GM12878 (cell line): ENCODE measurements around the gene MAPK9. TPM values are rescaled to one million over a fixed set of nuclear protein-coding genes. Genes with fewer than 3 reads are reported as not detected.

ENCODE experiments used
- ATAC-seq: fragments of 200-7000 bp; cut with Tn5 transposase; 3 replicates; pipeline ENCODE4 v1.9.1; 2020; ENCODE audit warnings: mild to moderate bottlenecking, moderate library complexity
- BruUV-seq: library from RNA; stranded (reverse); fragments of 400-500 nt; replicated peaks from 2 replicates; lab custom pipeline; 2021; lab: Mats Ljungman, UMichigan
- CTCF ChIA-PET: fragments of 300-600 bp; sonication (Branson Sonifier 250); formaldehyde crosslinking; extraction: SDS; loops from one replicate; lab custom pipeline; 2021; ENCODE audit warnings: inconsistent platforms; lab: Yijun Ruan, JAX
- POLR2A ChIA-PET: fragments of 350-600 bp; formaldehyde crosslinking; extraction: SDS; loops from one replicate; lab custom pipeline; 2021; ENCODE audit warnings: inconsistent platforms; lab: Charles Lee
- RAD21 ChIA-PET: fragments of 300-600 bp; sonication (Branson Sonifier 250); formaldehyde crosslinking; loops from one replicate; lab custom pipeline; 2023; ENCODE audit warnings: antibody characterized with exemption; ENCODE audit not compliant: unreplicated experiment; lab: Charles Lee
- SMC1A ChIA-PET: fragments of 300-600 bp; sonication (Branson Sonifier 250); formaldehyde crosslinking; loops from one replicate; lab custom pipeline; 2023; ENCODE audit not compliant: unreplicated experiment, uncharacterized antibody; lab: Charles Lee
- DNase-seq: peaks from one replicate; pipeline ENCODE4 v3.0.0-alpha.2; 2011; ENCODE audit warnings: low read depth, low spot score
- FAIRE-seq: peaks from 3 replicates; lab custom pipeline; 2011; peaks lifted over from hg19 to GRCh38; lab: Jason Lieb, UNC
- H2AFZ ChIP-seq: 2 replicates; pipeline ENCODE4 v1.6.0; 2011; ENCODE audit warnings: low read depth, low read length, control low read depth; ENCODE audit not compliant: control insufficient read depth
- H3K27ac ChIP-seq: 2 replicates; pipeline ENCODE4 v1.5.1; 2011; ENCODE audit warnings: control low read depth; ENCODE audit not compliant: control insufficient read depth, insufficient read depth
- H3K27me3 ChIP-seq, 2 experiments: replicated peaks in 1 of 2; 2 replicates each; pipeline versions ENCODE4 v1.6.0 to v1.6.1; 2011; ENCODE audit warnings: low read length in 1 of 2; ENCODE audit not compliant: control insufficient read depth in 2 of 2, insufficient read depth in 2 of 2
- H3K36me3 ChIP-seq, 2 experiments: 2 replicates each; pipeline ENCODE4 v1.5.1; 2011; ENCODE audit warnings: low read length in 1 of 2; ENCODE audit not compliant: control insufficient read depth in 2 of 2, insufficient read depth in 2 of 2
- H3K4me1 ChIP-seq: 2 replicates; pipeline ENCODE4 v1.6.1; 2011; ENCODE audit warnings: mild to moderate bottlenecking, low read length, moderate library complexity, mixed read lengths; ENCODE audit not compliant: control insufficient read depth, insufficient read depth
- H3K4me2 ChIP-seq: 2 replicates; pipeline ENCODE4 v1.6.0; 2011; ENCODE audit warnings: control low read depth; ENCODE audit not compliant: control insufficient read depth, insufficient read depth
- H3K4me3 ChIP-seq: fragments of 200-600 bp; sonication (generic); 2 replicates; pipeline ENCODE4 v1.5.1; 2016
- H3K79me2 ChIP-seq: 2 replicates; pipeline ENCODE4 v1.6.0; 2011; ENCODE audit warnings: low read length; ENCODE audit not compliant: control insufficient read depth, insufficient read depth
- H3K9ac ChIP-seq: 2 replicates; pipeline ENCODE4 v1.8.0; 2011; ENCODE audit warnings: low read length, control low read depth, mixed read lengths; ENCODE audit not compliant: control insufficient read depth, insufficient read depth
- H3K9me3 ChIP-seq: replicated peaks from 3 replicates; pipeline ENCODE4 v1.5.1; 2011; ENCODE audit warnings: mild to moderate bottlenecking, low read length; ENCODE audit not compliant: control insufficient read depth, insufficient read depth
- H4K20me1 ChIP-seq: 2 replicates; pipeline ENCODE4 v1.6.0; 2011; ENCODE audit not compliant: control insufficient read depth, insufficient read depth
- ASH2L ChIP-seq: fragments of 300-600, 200-600 bp; sonication (generic); IDR thresholded peaks from 2 replicates; pipeline ENCODE4 v1.6.1; 2017; ENCODE audit warnings: low read depth, mild to moderate bottlenecking, borderline replicate concordance
- ATF3 ChIP-seq: IDR thresholded peaks from 2 replicates; pipeline ENCODE4 v1.6.1; 2011; ENCODE audit warnings: low read depth, mild to moderate bottlenecking, low read length, moderate library complexity, borderline replicate concordance; ENCODE audit errors: extremely low read depth
- BACH1 ChIP-seq: fragments of 450-650 bp; IDR thresholded peaks from 2 replicates; pipeline ENCODE4 v1.6.1; 2017; ENCODE audit warnings: mild to moderate bottlenecking, borderline replicate concordance
- CUX1 ChIP-seq: IDR thresholded peaks from 2 replicates; pipeline ENCODE4 v1.6.1; 2012; ENCODE audit warnings: improper control_type of control experiment, low read depth, low read length; ENCODE audit not compliant: insufficient replicate concordance
- RAD21 ChIP-seq: IDR thresholded peaks from 2 replicates; pipeline ENCODE4 v1.6.1; 2011; ENCODE audit warnings: mild to moderate bottlenecking, low read depth, low read length, moderate library complexity; ENCODE audit not compliant: insufficient read depth
- RFX5 ChIP-seq: IDR thresholded peaks from 2 replicates; pipeline ENCODE4 v1.6.1; 2011; ENCODE audit warnings: low read depth, low read length, improper control_type of control experiment
- SKIL ChIP-seq: fragments of 450-650 bp; IDR thresholded peaks from 2 replicates; pipeline ENCODE4 v1.6.1; 2017; ENCODE audit warnings: mild to moderate bottlenecking, low read depth, inconsistent platforms; ENCODE audit not compliant: poor library complexity, severe bottlenecking
- SMAD1 ChIP-seq: fragments of 450-650 bp; IDR thresholded peaks from 2 replicates; pipeline ENCODE4 v1.6.1; 2018; ENCODE audit warnings: mild to moderate bottlenecking, low read depth; ENCODE audit not compliant: partially characterized antibody
- SMAD5 ChIP-seq: IDR thresholded peaks from 2 replicates; pipeline ENCODE4 v1.6.1; 2016; ENCODE audit warnings: antibody characterized with exemption, low read depth
- SMC3 ChIP-seq: IDR thresholded peaks from 2 replicates; pipeline ENCODE4 v1.6.1; 2011; ENCODE audit warnings: low read length, improper control_type of control experiment, borderline replicate concordance
- SRF ChIP-seq, 2 experiments: IDR thresholded peaks; 2 replicates each; pipeline ENCODE4 v1.6.1; 2011; ENCODE audit warnings: low read depth in 2 of 2, low read length in 2 of 2, mild to moderate bottlenecking in 1 of 2, moderate library complexity in 1 of 2
- SUZ12 ChIP-seq: fragments of 200-600 bp; sonication (generic); IDR thresholded peaks from one replicate; pipeline ENCODE4 v1.6.1; 2018; ENCODE audit warnings: antibody characterized with exemption, mild to moderate bottlenecking; ENCODE audit not compliant: unreplicated experiment
- TCF7 ChIP-seq: IDR thresholded peaks from 2 replicates; pipeline ENCODE4 v1.6.1; 2014; ENCODE audit warnings: antibody characterized with exemption, borderline replicate concordance
- ZNF217 ChIP-seq: fragments of 450-650 bp; IDR thresholded peaks from 2 replicates; pipeline ENCODE4 v1.6.1; 2017; ENCODE audit warnings: antibody characterized with exemption, mild to moderate bottlenecking
- ZNF622 ChIP-seq: fragments of 450-650 bp; IDR thresholded peaks from 2 replicates; pipeline ENCODE4 v1.6.1; 2017; ENCODE audit warnings: mild to moderate bottlenecking, inconsistent platforms
- WGBS: methylation state at CpG from one replicate; pipeline ENCODE4 v1.1.6; 2016; ENCODE audit warnings: low lambda C conversion rate; ENCODE audit not compliant: insufficient replicate concordance, insufficient coverage; ENCODE audit errors: missing lambda C conversion rate; 5-methylcytosine and 5-hydroxymethylcytosine counted together
- in situ Hi-C: fragments of 300-500 bp; cut with MboI; formaldehyde crosslinking; loops from 9 replicates; pipeline ENCODE4 v1.14.3; 2018; ENCODE audit warnings: mixed read lengths
- intact Hi-C: fragments of 100-400 bp; cut with micrococcal nuclease; formaldehyde crosslinking; loops from one replicate; pipeline ENCODE4 v1.14.2; 2022; ENCODE audit not compliant: unreplicated experiment
- polyA plus RNA-seq, 11 experiments: library from polyadenylated mRNA; depleted of rRNA in 4 of 11; unstranded in 6 of 11; stranded (reverse) in 5 of 11; fragments of >200 nt; fragmentation: Nextera tagmentation in 4 of 11; fragmentation: Illumina TruSeq in 1 of 11; extraction: Ambion mirVana in 4 of 11; extraction: Trizol in 1 of 11; gene quantifications; 1 replicate in 1 of 11; 2 replicates in 10 of 11; pipeline versions ENCODE4 v1.2.1 to v1.2.3, GENCODE V29; 2011 to 2016; ENCODE audit warnings: inconsistent platforms in 2 of 11, missing spikeins in 2 of 11, low read depth in 1 of 11
- total RNA-seq, 4 experiments: library from RNA; depleted of rRNA in 3 of 4; stranded (reverse); fragments of >200 nt in 3 of 4; fragmentation: Illumina TruSeq in 1 of 4; extraction: Trizol in 1 of 4; gene quantifications; 2 replicates each; pipeline versions ENCODE4 v1.2.1 to v1.2.3, GENCODE V29; 2013 to 2021

The MAPK9 gene
- total and polyA plus RNA-seq, 10 of the 15 experiments (the other 5 are each of a cell fraction or from before 2014, with no cell fraction given): 2.1 to 52.9 (median 21.7) TPM

- Histone ChIP-seq H3K4me2 (no peak overlapping the region), H3K79me2 (no peaks in the 10 kb centered on the region), H2AFZ (no peak overlapping the region), H3K27me3 (no peaks in the 10 kb centered on the region; a peak in 1 of 4 replicates), H3K4me1 (no peaks in the 10 kb centered on the region), H3K36me3 (no peaks in the 10 kb centered on the region), H3K9ac (no peak overlapping the region), H3K9me3 (no peaks in the 10 kb centered on the region), H3K27ac (no peak overlapping the region), H4K20me1 (no peaks in the 10 kb centered on the region), H3K4me3 (no peak overlapping the region)
- ChIA-PET POLR2A (no interaction called here), CTCF (interaction anchor here (0.7 to 6.8 kb wide), 20 partner anchors 9 to 191 kb away, joined by 3 to 139 read pairs (median 4); partner anchors contain the start of gene MAPK9), SMC1A (interaction anchor here (1.2 to 4.4 kb wide), 6 partner anchors 13 to 114 kb away, joined by 3 to 28 read pairs (median 7); no protein-coding TSS in a partner anchor), RAD21 (interaction anchor here (1.0 to 3.3 kb wide), 7 partner anchors 9 to 115 kb away, joined by 3 to 33 read pairs (median 4); partner anchors contain the start of gene MAPK9)
- intact Hi-C loops: loop anchor here (1.0 to 5.0 kb wide), 2 partner anchors 22 to 188 kb away; no protein-coding TSS in a partner anchor
- BruUV-seq: no TSS peak
- FAIRE-seq (peak; percentile 84), ATAC-seq (peak; percentile 97), DNase-seq (no peak)
- in situ Hi-C loops: no loop called here
- 32% methylated on average over 9 of the region's 9 CpGs for WGBS
- peak; percentile 87 for TF ChIP-seq SMC3
- TF ChIP-seq ZNF217: no peak
- TF ChIP-seq ZNF622: no peak
- no peak for TF ChIP-seq RFX5
- TF ChIP-seq CUX1: no peak
- peak in 1 of 2 experiments; percentile 34; a peak in 1 of 4 replicates for TF ChIP-seq SRF (IDR thresholded peaks at IDR 0.05; ENCODE audit: low read depth in 2 of 2, low read length in 2 of 2)
- no peak for TF ChIP-seq SUZ12
- TF ChIP-seq BACH1: no peak
- TF ChIP-seq SMAD5: no peak
- no peak for TF ChIP-seq SMAD1
- TF ChIP-seq RAD21: peak; percentile 67
- no peak for TF ChIP-seq SKIL
- TF ChIP-seq ASH2L: no peak
- TF ChIP-seq ATF3: no peak
- no peak for TF ChIP-seq TCF7
Measured at GRCh38 chr5:180315762-180316212, 23.9 kb upstream of the MAPK9 start.
